Panc1 (cell line): ENCODE results near the gene CRTAC1. TPM values are rescaled to one million over a fixed set of nuclear protein-coding genes. Genes with fewer than 3 reads are reported as not detected.
"Not testable (repeated sequence)": the region's sequence is repeated elsewhere in the genome, so short reads cannot be mapped to it uniquely, and the experiment has no call there.

ENCODE experiments used
- ATAC-seq: fragments of 200-7000 bp; cut with Tn5 transposase; 2 replicates; pipeline ENCODE4 v1.9.1; 2020; ENCODE audit warnings: mild to moderate bottlenecking, moderate library complexity
- BruUV-seq: library from RNA; stranded (reverse); fragments of 400-500 nt; replicated peaks from 2 replicates; lab custom pipeline; 2021; lab: Mats Ljungman, UMichigan
- CTCF ChIA-PET: fragments of 300-600 bp; sonication (Branson Sonifier 250); formaldehyde crosslinking; loops from one replicate; lab custom pipeline; 2022; ENCODE audit warnings: antibody characterized with exemption; lab: Charles Lee
- POLR2A ChIA-PET: fragments of 300-600 bp; sonication (Branson Sonifier 250); formaldehyde crosslinking; loops from one replicate; lab custom pipeline; 2022; ENCODE audit warnings: antibody characterized with exemption; lab: Charles Lee
- DNase-seq: peaks from one replicate; pipeline ENCODE4 v3.0.0-alpha.2; 2010; ENCODE audit warnings: low read depth, low spot score
- H3K27ac ChIP-seq: 2 replicates; pipeline ENCODE4 v1.5.1; 2011; ENCODE audit warnings: mild to moderate bottlenecking, low read length, inconsistent platforms
- H3K27me3 ChIP-seq: fragments of 200-500 bp; sonication (Bioruptor generic); 2 replicates; pipeline ENCODE4 v1.6.0; 2014; ENCODE audit warnings: low read length, inconsistent platforms; ENCODE audit not compliant: control insufficient read depth, insufficient read depth
- H3K36me3 ChIP-seq: fragments of 200-500 bp; sonication (Bioruptor generic); 2 replicates; pipeline ENCODE4 v1.5.1; 2014; ENCODE audit warnings: inconsistent platforms, mild to moderate bottlenecking, low read length, moderate library complexity; ENCODE audit not compliant: control insufficient read depth, insufficient read depth
- H3K4me1 ChIP-seq: 2 replicates; pipeline ENCODE4 v1.5.1; 2011; ENCODE audit warnings: inconsistent platforms, mild to moderate bottlenecking, low read length, moderate library complexity; ENCODE audit not compliant: control insufficient read depth, insufficient read depth
- H3K4me3 ChIP-seq, 2 experiments: 2 replicates each; pipeline ENCODE4 v1.5.1; 2011 to 2012; ENCODE audit warnings: low read depth in 2 of 2, low read length in 2 of 2, mild to moderate bottlenecking in 2 of 2, inconsistent platforms in 1 of 2, moderate library complexity in 1 of 2
- H3K9me3 ChIP-seq: fragments of 200-500 bp; sonication (Bioruptor generic); 2 replicates; pipeline ENCODE4 v1.5.1; 2014; ENCODE audit warnings: low read depth, mild to moderate bottlenecking, inconsistent platforms, low read length, moderate library complexity; ENCODE audit not compliant: control insufficient read depth, insufficient read depth
- CTCF ChIP-seq: fragments of 450-650 bp; IDR thresholded peaks from 2 replicates; pipeline ENCODE4 v1.5.1; 2017; ENCODE audit warnings: mild to moderate bottlenecking
- POLR2AphosphoS5 ChIP-seq: IDR thresholded peaks from 2 replicates; pipeline ENCODE4 v1.6.1; 2012; ENCODE audit warnings: mild to moderate bottlenecking, low read depth, low read length, moderate library complexity
- REST ChIP-seq, 2 experiments: IDR thresholded peaks; 2 replicates each; pipeline ENCODE4 v1.6.1; 2011 to 2012; ENCODE audit warnings: low read depth in 2 of 2, control low read depth in 1 of 2, low read length in 1 of 2, mild to moderate bottlenecking in 1 of 2, moderate library complexity in 1 of 2; ENCODE audit not compliant: insufficient read depth in 1 of 2
- SIN3A ChIP-seq: IDR thresholded peaks from 2 replicates; pipeline ENCODE4 v1.6.1; 2012; ENCODE audit warnings: low read depth, mild to moderate bottlenecking, low read length, moderate library complexity, borderline replicate concordance; ENCODE audit not compliant: insufficient read depth
- TCF7L2 ChIP-seq: IDR thresholded peaks from 2 replicates; pipeline ENCODE4 v1.6.1; 2011; ENCODE audit warnings: mild to moderate bottlenecking, low read depth, low read length, inconsistent platforms
- in situ Hi-C: cut with HindIII; loops from 2 replicates; pipeline ENCODE4 v1.10.0; 2016; ENCODE audit warnings: low sequenced_read_pairs, low pct_unique_long_range_greater_than_20kb
- intact Hi-C: fragments of 100-400 bp; cut with micrococcal nuclease; formaldehyde crosslinking; loops from one replicate; pipeline ENCODE4 v1.10.0; 2022; ENCODE audit not compliant: unreplicated experiment
- total RNA-seq: library from RNA; stranded (reverse); gene quantifications from one replicate; pipeline ENCODE4 v1.2.1, GENCODE V29; 2021; ENCODE audit not compliant: unreplicated experiment

The CRTAC1 gene
- total RNA-seq, 1 experiment from 2014 or later = 0.23 TPM

GRCh38 chr10:97841166-97841565 lies 189.3 kb downstream of the CRTAC1 start:
- ATAC-seq, H3K4me1 ChIP-seq, H3K27ac ChIP-seq, POLR2A ChIA-PET, in situ Hi-C loops, H3K4me3 ChIP-seq, intact Hi-C loops, BruUV-seq, H3K27me3 ChIP-seq, DNase-seq, H3K36me3 ChIP-seq, CTCF ChIA-PET, H3K9me3 ChIP-seq: not testable (repeated sequence)

GRCh38 chr10:97838091-97838490 lies 192.3 kb downstream of the CRTAC1 start:
- POLR2A ChIA-PET = no interaction called here
- BruUV-seq = no TSS peak
- DNase-seq (no peak), ATAC-seq (no peak)
- intact Hi-C loops (no loop called here), in situ Hi-C loops (no loop called here)
- Histone ChIP-seq H3K36me3 (no peaks in the 10 kb centered on the region), H3K4me1 (0 out of 2 replicates have a peak, but pooled peaks cover 8% of the 10 kb centered on the region), H3K9me3 (no peaks in the 10 kb centered on the region), H3K27ac (no peak overlapping the region), H3K4me3 (no peak overlapping the region), H3K27me3 (no peaks in the 10 kb centered on the region)
- TF ChIP-seq POLR2AphosphoS5 (no peak), CTCF (no peak)
- CTCF ChIA-PET = no interaction called here

- ATAC-seq (no peak), DNase-seq (no peak)
- in situ Hi-C loops (no loop called here), intact Hi-C loops (no loop called here)
- Histone ChIP-seq H3K4me3 (no peak overlapping the region), H3K36me3 (no peaks in the 10 kb centered on the region), H3K27ac (no peak overlapping the region), H3K27me3 (no peaks in the 10 kb centered on the region), H3K9me3 (no peaks in the 10 kb centered on the region), H3K4me1 (0 out of 2 replicates have a peak, but pooled peaks cover 8% of the 10 kb centered on the region)
- ChIA-PET CTCF (no interaction called here), POLR2A (no interaction called here)
- TF ChIP-seq SIN3A (no peak), TCF7L2 (no peak), REST (IDR thresholded peaks at IDR 0.05; ENCODE audit: insufficient read depth in 1 of 2, low read depth in 2 of 2, low read length in 1 of 2) (no peak), CTCF (no peak), POLR2AphosphoS5 (no peak)
- no TSS peak for BruUV-seq
Measured at GRCh38 chr10:97836446-97836845, 194.0 kb downstream of the CRTAC1 start.
